Measurements from ENCODE around the gene TMEM184A.
"Not testable (repeated sequence)": the region's sequence is repeated elsewhere in the genome, so short reads cannot be mapped to it uniquely, and the experiment has no call there.

The TMEM184A gene

GRCh38 chr7:1590476-1590875 is 34.5 kb upstream of the TMEM184A start:
- no peak for DNase-seq (ENCODE audit: low read depth in 2 of 2)

GRCh38 chr7:1588978-1589377 is 33.0 kb upstream of the TMEM184A start:
- DNase-seq (ENCODE audit: low read depth in 2 of 2) = no peak

- no peak for DNase-seq (ENCODE audit: low read depth in 2 of 2)
Measured at GRCh38 chr7:1587738-1588137, 31.7 kb upstream of the TMEM184A start.

- no peak for DNase-seq (ENCODE audit: low read depth in 2 of 2)
Measured at GRCh38 chr7:1586827-1587705, 31.1 kb upstream of the TMEM184A start.

- no peak for DNase-seq (ENCODE audit: low read depth in 2 of 2)
Measured at GRCh38 chr7:1586126-1586826, 30.3 kb upstream of the TMEM184A start.

DNA sequence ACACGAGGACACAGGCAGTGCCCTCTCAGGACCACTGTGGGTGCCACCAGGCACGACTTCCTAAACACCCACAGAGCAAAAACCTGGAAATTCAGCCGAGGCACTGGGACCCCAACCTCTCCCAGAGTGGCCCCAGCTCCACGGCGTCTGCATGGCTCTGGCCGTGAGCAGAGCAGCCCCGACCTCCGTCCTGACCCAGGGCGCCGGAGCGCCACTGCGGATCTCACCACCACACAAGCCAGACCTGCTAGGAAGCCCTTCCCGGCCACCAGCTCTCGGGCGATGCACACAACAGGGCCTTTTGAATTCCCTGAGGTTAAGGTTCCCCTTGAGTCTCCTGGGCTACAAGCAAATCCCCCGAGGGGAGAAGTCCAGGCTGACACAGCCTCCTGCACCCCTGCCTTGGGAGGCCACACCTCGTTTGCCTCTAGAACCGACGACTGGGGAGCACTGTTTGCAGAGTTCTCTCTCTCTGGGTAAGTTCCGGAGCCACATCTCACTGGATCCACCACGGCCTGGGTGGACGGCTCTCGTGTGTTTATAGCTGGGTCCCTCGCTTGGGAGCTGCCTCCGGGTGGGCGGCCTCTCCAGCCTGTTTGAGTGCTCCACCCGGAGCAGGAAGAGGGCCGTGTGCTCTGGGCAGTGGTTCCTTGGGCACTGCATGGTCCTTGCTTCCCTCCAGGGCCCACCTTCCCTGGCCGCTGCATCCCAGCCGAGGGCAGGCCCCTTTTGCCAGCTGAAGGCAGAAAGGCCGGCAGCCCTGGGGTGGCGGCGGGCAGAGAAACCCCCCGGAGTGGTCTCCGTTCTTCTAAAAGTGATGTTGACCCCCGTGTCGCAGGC is 29.4 kb upstream of the TMEM184A start:
- DNase-seq (ENCODE audit: low read depth in 2 of 2) = no peak

GRCh38 chr7:1584700-1585099 is 28.7 kb upstream of the TMEM184A start:
- DNase-seq (ENCODE audit: low read depth in 2 of 2) = no peak

GRCh38 chr7:1583241-1583930 is 27.4 kb upstream of the TMEM184A start:
- not testable (repeated sequence) for DNase-seq (ENCODE audit: low read depth in 2 of 2)

DNA sequence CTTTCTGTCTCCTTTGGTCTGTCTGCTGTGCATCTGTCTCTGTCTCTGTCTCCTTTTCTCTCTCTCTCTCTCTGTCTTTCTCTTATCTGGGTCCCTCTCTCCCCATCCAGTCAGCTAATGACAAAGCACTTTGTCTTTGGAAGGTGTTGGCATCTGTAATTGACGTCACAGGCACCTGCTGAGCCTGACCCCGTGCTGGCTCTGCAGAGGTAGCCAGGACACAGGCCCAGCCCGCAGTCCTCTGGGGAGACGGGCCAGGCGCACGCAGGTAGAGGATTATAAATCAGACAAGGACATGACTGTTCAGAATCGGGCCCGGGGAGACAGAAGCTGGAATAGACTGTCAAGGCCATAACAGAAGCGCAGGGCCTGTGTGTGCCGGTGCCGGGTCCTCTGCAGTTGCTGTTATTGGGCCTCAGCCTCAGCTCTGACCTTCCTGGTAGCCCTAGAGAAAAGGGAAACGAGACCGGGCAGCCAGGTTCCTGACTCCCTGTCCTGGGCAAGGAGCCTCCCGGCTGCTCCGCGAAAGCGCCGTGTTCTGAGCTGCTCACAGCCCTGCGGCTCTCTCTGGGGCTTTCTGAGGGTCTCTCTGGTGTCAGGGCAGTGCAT is 24.5 kb upstream of the TMEM184A start:
- DNase-seq (ENCODE audit: low read depth in 2 of 2) = no peak

DNA sequence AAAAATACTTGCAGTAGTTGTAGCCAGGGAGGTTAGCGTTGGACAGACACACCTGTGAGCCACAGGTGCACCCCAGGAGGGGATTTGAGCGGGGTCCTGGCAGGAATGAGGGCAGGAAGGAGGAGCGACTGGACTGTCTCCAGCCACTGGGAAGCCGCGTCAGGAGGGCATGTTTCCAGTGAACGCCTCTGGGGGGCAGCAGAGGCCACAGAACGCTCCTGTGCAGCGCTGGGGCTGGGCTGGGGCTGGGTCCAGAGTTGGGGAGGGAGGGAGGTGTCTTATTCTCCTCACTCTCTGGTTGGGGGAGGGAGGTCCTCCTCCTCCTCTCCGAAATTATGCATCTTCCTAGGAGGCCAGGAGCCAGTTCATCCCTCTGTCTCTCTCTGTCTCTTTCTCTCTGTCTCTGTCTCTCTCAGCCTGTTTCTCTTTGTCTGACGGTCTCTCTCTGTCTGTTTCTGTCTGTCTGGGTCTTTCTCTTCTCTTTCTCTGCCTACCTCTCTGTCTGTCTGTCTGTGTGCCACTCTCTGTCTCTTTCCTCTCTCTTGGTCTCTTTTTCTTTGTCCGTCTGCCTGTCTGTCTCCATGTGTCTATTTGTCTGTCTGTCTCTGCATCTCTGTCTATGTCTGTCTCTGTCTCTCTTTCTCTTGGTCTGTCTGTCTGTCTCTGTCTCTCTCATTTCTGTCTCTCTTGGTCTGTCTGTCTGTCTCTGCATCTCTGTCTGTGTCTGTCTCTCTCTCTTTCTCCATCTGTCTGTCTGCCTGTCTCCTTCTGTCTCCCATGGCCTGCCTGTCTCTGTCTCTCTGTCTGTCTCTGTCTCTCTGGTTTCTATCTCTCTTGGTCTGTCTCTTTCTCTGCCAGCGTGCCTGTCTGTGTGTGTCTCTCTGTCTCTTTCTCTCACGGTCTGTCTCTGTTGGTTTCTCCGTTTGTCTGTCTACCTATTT is 23.7 kb upstream of the TMEM184A start:
- peak; percentile 32 to 37 for DNase-seq (ENCODE audit: low read depth in 2 of 2)

DNA sequence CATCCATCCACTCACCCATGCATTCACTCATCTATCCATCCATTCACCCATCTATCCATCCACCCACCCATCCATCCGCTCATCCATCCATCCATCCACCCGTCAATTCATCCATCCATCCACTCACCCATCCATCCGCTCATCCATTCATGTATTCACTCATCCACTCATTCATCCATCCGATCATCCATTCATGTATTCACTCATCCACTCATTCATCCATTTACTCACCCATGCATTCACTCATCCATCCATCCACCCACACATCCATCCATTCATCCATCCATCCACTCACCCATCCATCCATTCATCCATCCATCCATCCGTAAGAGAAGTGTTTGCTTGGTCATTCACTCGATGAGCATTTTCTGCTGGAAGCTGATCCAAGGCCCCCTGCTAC is 22.5 kb upstream of the TMEM184A start:
- DNase-seq (ENCODE audit: low read depth in 2 of 2) = no peak

GRCh38 chr7:1576521-1577253 is 20.7 kb upstream of the TMEM184A start:
- no peak for DNase-seq (ENCODE audit: low read depth in 2 of 2)

GRCh38 chr7:1575809-1576208 is 19.8 kb upstream of the TMEM184A start:
- no peak for DNase-seq (ENCODE audit: low read depth in 2 of 2)

DNA sequence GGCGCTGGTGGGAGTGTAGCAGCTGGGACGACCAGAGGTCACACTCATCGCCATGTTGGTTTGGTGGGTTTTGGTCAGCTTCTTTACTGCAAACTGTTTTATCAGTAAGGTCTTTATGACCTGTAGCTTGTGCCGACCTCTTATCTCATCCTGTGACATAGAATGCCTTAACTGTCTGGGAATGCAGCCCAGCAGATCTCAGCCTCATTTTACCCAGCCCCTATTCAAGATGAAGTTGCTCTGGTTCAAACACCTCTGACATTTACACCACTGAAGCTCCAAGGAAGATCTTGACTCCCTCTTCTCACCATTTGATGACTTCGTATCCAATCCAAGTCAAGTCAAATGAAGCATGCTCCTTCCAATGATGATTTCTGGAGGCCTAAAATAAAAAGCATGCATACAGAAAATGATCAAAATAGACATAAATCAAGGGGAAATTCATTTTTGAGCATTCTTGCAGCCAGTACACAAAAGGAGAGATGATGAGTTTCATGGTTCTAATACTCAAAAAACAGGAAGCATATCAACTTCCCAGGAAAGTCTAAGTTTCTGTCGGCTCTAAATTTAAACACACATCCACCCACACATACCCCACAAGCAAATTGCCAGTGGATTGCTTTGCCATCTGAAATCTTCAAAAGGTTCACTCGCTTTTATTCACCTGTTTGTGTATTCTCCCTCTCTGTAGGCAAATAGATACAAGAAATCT is 16.3 kb upstream of the TMEM184A start:
- no peak for DNase-seq (ENCODE audit: low read depth in 2 of 2)

DNA sequence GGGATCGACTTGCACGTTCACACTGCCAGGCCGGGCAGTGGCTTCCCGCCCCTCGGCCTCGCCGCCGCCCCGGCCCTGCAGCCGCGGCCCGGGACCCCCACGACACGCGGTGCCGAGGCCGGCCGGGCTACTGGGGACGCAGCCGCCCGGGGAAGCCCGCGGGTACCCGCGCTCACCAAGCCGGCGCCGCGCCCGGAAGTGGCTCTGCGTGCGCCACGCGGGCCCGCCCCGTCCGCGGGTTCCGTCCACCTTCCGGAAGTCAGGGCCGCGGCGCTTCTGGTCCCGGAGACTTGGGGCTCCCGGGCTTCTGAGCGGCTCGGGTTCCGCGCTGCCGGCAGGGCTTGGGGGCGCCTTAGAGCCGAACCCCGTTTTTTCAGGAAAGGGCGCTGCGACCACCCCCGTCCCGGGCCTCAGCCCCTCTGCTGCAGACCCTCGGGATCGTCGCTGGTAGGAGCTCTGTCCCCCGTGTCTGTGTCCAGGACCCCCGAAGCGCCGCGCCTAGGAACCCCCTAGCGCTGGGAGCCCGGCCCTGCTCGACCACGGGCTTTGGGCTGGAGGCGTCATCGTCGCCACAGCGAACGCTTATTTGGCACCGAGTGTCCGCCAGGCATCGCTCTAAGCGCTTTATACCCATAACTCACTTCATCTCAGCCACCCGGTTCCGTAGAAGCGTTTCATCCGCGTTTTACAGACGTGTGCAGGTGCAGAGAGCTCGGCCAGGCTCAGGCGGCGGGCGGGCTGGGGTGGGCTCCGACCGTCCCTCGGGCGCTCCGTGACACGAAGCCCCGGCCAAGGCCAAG is 14.0 kb upstream of the TMEM184A start, which contains the start of gene PSMG3:
Gene PSMG3 (minus strand): TSS at position 200 of the 800 bp plus-strand sequence. CDS start 693 bp downstream, outside the sequence.
- peak; percentile 73 to 80 for DNase-seq (ENCODE audit: low read depth in 2 of 2)

GRCh38 chr7:1569440-1569832 is 13.4 kb upstream of the TMEM184A start:
- DNase-seq (ENCODE audit: low read depth in 2 of 2) = no peak

DNA sequence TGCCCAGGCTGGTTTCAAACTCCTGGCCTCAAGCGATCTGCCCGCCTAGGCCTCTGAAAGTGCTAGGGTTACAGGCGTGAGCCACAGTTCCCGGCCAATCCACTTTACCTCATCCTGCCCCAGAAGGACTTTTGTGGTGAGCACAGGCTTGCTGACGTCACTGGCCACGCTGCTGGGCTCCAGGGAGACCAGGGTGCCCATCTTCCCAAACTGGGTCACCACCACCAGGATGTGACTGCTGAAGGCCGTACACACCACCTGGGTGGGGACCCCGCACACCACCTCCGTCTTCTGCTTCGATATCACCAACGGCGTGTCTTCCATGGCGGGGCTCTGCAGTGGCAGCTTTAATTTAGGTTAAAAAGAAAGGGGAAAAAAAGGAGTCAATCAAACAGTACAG is 13.0 kb upstream of the TMEM184A start:
- no peak for DNase-seq (ENCODE audit: low read depth in 2 of 2)
